NCI-H510A treated with DMSO at 0.1 percent for 48 hours (cell line): ENCODE results near the gene BRD2.

ENCODE experiments used
- DNase-seq: peaks from one replicate; lab custom pipeline; 2025; lab: John Stamatoyannopoulos, UW

BRD2 gene

GRCh38 chr6:32949113-32949512 is 19.3 kb upstream of the BRD2 start:
- DNase-seq = no peak

GRCh38 chr6:32950010-32950409 is 18.4 kb upstream of the BRD2 start:
- DNase-seq = no peak

- DNase-seq = no peak
These were observed 17.9 kb upstream of the BRD2 start for GRCh38 chr6:32950449-32950848.

- peak; percentile 34 for DNase-seq
These were observed 15.3 kb upstream of the BRD2 start, which contains the start of gene HLA-DMA for GRCh38 chr6:32952817-32953739. Gene HLA-DMA, minus strand, starts transcription at chr6:32953097. Its CDS starts 61 bp downstream, at chr6:32953036.

GRCh38 chr6:32953775-32954174 is 14.6 kb upstream of the BRD2 start:
- no peak for DNase-seq

- DNase-seq = no peak
These were observed 14.1 kb upstream of the BRD2 start for GRCh38 chr6:32954267-32954666.

GRCh38 chr6:32954986-32955802 is 13.2 kb upstream of the BRD2 start:
- no peak for DNase-seq

- no peak for DNase-seq
These were observed 12.2 kb upstream of the BRD2 start for GRCh38 chr6:32956176-32956575.

GRCh38 chr6:32960563-32960962 is 7.8 kb upstream of the BRD2 start:
- DNase-seq = no peak

- no peak for DNase-seq
These were observed 6.1 kb upstream of the BRD2 start for GRCh38 chr6:32962213-32962826.

GRCh38 chr6:32963866-32964265 is 4.5 kb upstream of the BRD2 start:
- no peak for DNase-seq

GRCh38 chr6:32964776-32965175 is 3.6 kb upstream of the BRD2 start:
- DNase-seq = no peak

- peak; percentile 67 for DNase-seq
These were observed 973 bp upstream of the BRD2 start for GRCh38 chr6:32967151-32968091.

- DNase-seq = peak; percentile 84
These were observed 682 bp downstream of the BRD2 start for GRCh38 chr6:32968867-32969684.

- peak; percentile 96 for DNase-seq
These were observed 1.5 kb downstream of the BRD2 start for GRCh38 chr6:32969685-32970412.

GRCh38 chr6:32970413-32971241 is 2.2 kb downstream of the BRD2 start:
- DNase-seq = peak; percentile 93

- no peak for DNase-seq
These were observed 2.8 kb downstream of the BRD2 start for GRCh38 chr6:32971242-32971580.

GRCh38 chr6:32971581-32972352 is 3.4 kb downstream of the BRD2 start:
- peak; percentile 100 for DNase-seq
